HEK293T (cell line): ENCODE measurements around the gene SLC8B1.

Experiments used
- BHLHE40 ChIP-seq: fragments of 450-650 bp; IDR thresholded peaks from 2 replicates; pipeline ENCODE4 v1.6.1; 2016; ENCODE audit warnings: mild to moderate bottlenecking, moderate library complexity, borderline replicate concordance
- ELF4 ChIP-seq: fragments of 450-650 bp; IDR thresholded peaks from 2 replicates; pipeline ENCODE4 v1.6.1; 2017; ENCODE audit warnings: antibody characterized with exemption
- FOXA1 ChIP-seq: fragments of 450-650 bp; IDR thresholded peaks from 2 replicates; pipeline ENCODE4 v1.6.1; 2016; ENCODE audit warnings: mild to moderate bottlenecking
- FOXK2 ChIP-seq: fragments of 450-650 bp; IDR thresholded peaks from 2 replicates; pipeline ENCODE4 v1.6.1; 2016; ENCODE audit warnings: mild to moderate bottlenecking
- FOXM1 ChIP-seq: fragments of 450-650 bp; IDR thresholded peaks from 2 replicates; pipeline ENCODE4 v1.6.1; 2017; ENCODE audit warnings: mild to moderate bottlenecking, borderline replicate concordance
- HDGF ChIP-seq: fragments of 450-650 bp; IDR thresholded peaks from 2 replicates; pipeline ENCODE4 v1.6.1; 2017; ENCODE audit warnings: antibody characterized with exemption, borderline replicate concordance
- NFRKB ChIP-seq: fragments of 450-650 bp; IDR thresholded peaks from 2 replicates; pipeline ENCODE4 v1.6.1; 2016; ENCODE audit warnings: mild to moderate bottlenecking, moderate library complexity
- PKNOX1 ChIP-seq: fragments of 450-650 bp; IDR thresholded peaks from 2 replicates; pipeline ENCODE4 v1.6.1; 2016
- SP1 ChIP-seq: fragments of 450-650 bp; IDR thresholded peaks from 2 replicates; pipeline ENCODE4 v1.6.1; 2017
- TARDBP ChIP-seq: fragments of 450-650 bp; IDR thresholded peaks from 2 replicates; pipeline ENCODE4 v1.6.1; 2016
- ZNF384 ChIP-seq: fragments of 450-650 bp; IDR thresholded peaks from 2 replicates; pipeline ENCODE4 v1.6.1; 2016

- TF ChIP-seq FOXK2 (no peak), BHLHE40 (no peak), SP1 (no peak), NFRKB (no peak), FOXA1 (no peak), ZNF384 (no peak), HDGF (no peak), PKNOX1 (no peak), FOXM1 (no peak), TARDBP (no peak), ELF4 (no peak)
These were observed 35.9 kb downstream of the SLC8B1 start for GRCh38 chr12:113298861-113299545.
